BJ (cell line): ENCODE data around the gene ST3GAL3. TPM values are rescaled to one million over a fixed set of nuclear protein-coding genes. Genes with fewer than 3 reads are reported as not detected.

ENCODE experiments used
- CTCF ChIA-PET: fragments of 350-600 bp; formaldehyde crosslinking; extraction: SDS; loops from one replicate; lab custom pipeline; 2021; ENCODE audit warnings: antibody characterized with exemption, inconsistent platforms; lab: Yijun Ruan, JAX
- POLR2A ChIA-PET: fragments of 300-600 bp; sonication (Branson Sonifier 250); formaldehyde crosslinking; extraction: SDS; loops from one replicate; lab custom pipeline; 2021; ENCODE audit warnings: antibody characterized with exemption; lab: Charles Lee
- DNase-seq: peaks from one replicate; pipeline ENCODE4 v3.0.0-alpha.2; 2011; ENCODE audit warnings: low read depth
- H3K27me3 ChIP-seq: 2 replicates; pipeline ENCODE4 v1.6.0; 2011; ENCODE audit warnings: low read length; ENCODE audit not compliant: control insufficient read depth, insufficient read depth
- H3K36me3 ChIP-seq: 2 replicates; pipeline ENCODE4 v1.5.1; 2011; ENCODE audit warnings: low read length; ENCODE audit not compliant: control insufficient read depth, insufficient read depth
- H3K4me3 ChIP-seq: 2 replicates; pipeline ENCODE4 v1.5.1; 2011; ENCODE audit warnings: low read depth, mild to moderate bottlenecking, control low read depth, low read length
- CTCF ChIP-seq: IDR thresholded peaks from 2 replicates; pipeline ENCODE4 v1.5.1; 2011; ENCODE audit warnings: low read depth, mild to moderate bottlenecking, control low read depth, inconsistent platforms, low read length, moderate library complexity; ENCODE audit not compliant: insufficient read depth
- polyA plus RNA-seq: library from polyadenylated mRNA; depleted of rRNA; stranded (reverse); fragments of >200 nt; gene quantifications from 2 replicates; pipeline ENCODE4 v1.2.3, GENCODE V29; 2011

ST3GAL3 gene
- polyA plus RNA-seq, 1 experiment: 24.2 TPM

GRCh38 chr1:43763497-43763973, 56.2 kb downstream of the ST3GAL3 start:
- ChIA-PET POLR2A (no interaction called here), CTCF (interaction anchor here (0.6 to 9.2 kb wide), 45 partner anchors 9 to 284 kb away, joined by 3 to 365 read pairs (median 4); partner anchors contain the start of genes ARTN, DPH2, IPO13 and SLC6A9)
- no peak overlapping the region for H3K4me3 ChIP-seq
- no peaks in the 10 kb centered on the region for H3K36me3 ChIP-seq
- peak; percentile 84 for TF ChIP-seq CTCF
- no peaks in the 10 kb centered on the region for H3K27me3 ChIP-seq
- peak; percentile 58 for DNase-seq

GRCh38 chr1:43764581-43764980, 57.2 kb downstream of the ST3GAL3 start:
- no peak for TF ChIP-seq CTCF

GRCh38 chr1:43766086-43766784, 58.9 kb downstream of the ST3GAL3 start:
- Histone ChIP-seq H3K4me3 (no peak overlapping the region), H3K36me3 (no peaks in the 10 kb centered on the region), H3K27me3 (no peaks in the 10 kb centered on the region)
- ChIA-PET POLR2A (interaction anchor here (0.6 kb wide), 1 partner anchor 299 kb away, joined by 3 read pairs; no protein-coding TSS in a partner anchor), CTCF (interaction anchor here (0.8 to 9.2 kb wide), 10 partner anchors 10 to 270 kb away, joined by 3 to 365 read pairs (median 4); partner anchors contain the start of genes ARTN and IPO13)
- no peak for TF ChIP-seq CTCF
- no peak for DNase-seq

More at GRCh38 chr1:43764581-43764980, 57.2 kb downstream of the ST3GAL3 start:
- no peak overlapping the region for H3K4me3 ChIP-seq
- H3K27me3 ChIP-seq: no peaks in the 10 kb centered on the region
- no peaks in the 10 kb centered on the region for H3K36me3 ChIP-seq
- DNase-seq: no peak
- ChIA-PET POLR2A (no interaction called here), CTCF (interaction anchor here (1.0 to 9.2 kb wide), 21 partner anchors 9 to 283 kb away, joined by 3 to 365 read pairs (median 6); partner anchors contain the start of genes ARTN and IPO13)

- POLR2A ChIA-PET: no interaction called here
Measured at GRCh38 chr1:43766818-43767525, 59.6 kb downstream of the ST3GAL3 start.

More at GRCh38 chr1:43766818-43767525, 59.6 kb downstream of the ST3GAL3 start:
- CTCF ChIA-PET: interaction anchor here (1.0 to 9.2 kb wide), 4 partner anchors 9 to 239 kb away, joined by 3 to 365 read pairs (median 4); partner anchors contain the start of gene ARTN
- H3K27me3 ChIP-seq: no peaks in the 10 kb centered on the region
- no peaks in the 10 kb centered on the region for H3K36me3 ChIP-seq
- DNase-seq: no peak
- no peak for TF ChIP-seq CTCF
- no peak overlapping the region for H3K4me3 ChIP-seq
